ENCODE results near the gene HLA-DRA.

The HLA-DRA gene

DNA sequence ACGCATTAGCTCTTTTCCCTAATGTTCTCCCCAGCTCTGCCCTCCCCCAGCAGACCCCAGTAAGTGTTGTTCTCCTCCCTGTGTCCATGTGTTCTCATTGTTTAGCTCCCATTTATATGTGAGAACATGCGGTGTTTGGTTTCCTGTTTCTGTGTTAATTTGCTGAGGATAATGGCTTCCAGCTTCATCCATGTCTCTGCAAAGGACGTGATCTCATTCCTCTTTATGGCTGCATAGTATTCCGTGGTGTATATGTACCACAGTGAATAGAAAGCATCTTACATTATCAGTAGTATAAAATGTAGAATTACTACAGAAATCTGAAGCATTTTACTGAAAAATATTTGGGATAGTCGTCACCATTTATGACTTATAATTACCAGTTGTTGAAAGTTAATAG, 21.8 kb downstream of the HLA-DRA start:
- no peak for TF ChIP-seq MAX (IDR thresholded peaks at IDR 0.05)
- TF ChIP-seq USF1 (IDR thresholded peaks at IDR 0.05) = no peak
- no peak for TF ChIP-seq CREB1 (IDR thresholded peaks at IDR 0.05; ENCODE audit: low read depth)
- TF ChIP-seq TEAD4 (IDR thresholded peaks at IDR 0.05) = no peak
- TF ChIP-seq CEBPB (IDR thresholded peaks at IDR 0.05) = no peak
- TF ChIP-seq FOXM1 (IDR thresholded peaks at IDR 0.05; ENCODE audit: borderline replicate concordance, low read depth) = no peak
- TF ChIP-seq REST (IDR thresholded peaks at IDR 0.05; ENCODE audit: low read depth) = no peak

- peak; percentile 70 for TF ChIP-seq REST (IDR thresholded peaks at IDR 0.05; ENCODE audit: low read depth)
- no peak for TF ChIP-seq EP300 (IDR thresholded peaks at IDR 0.05; ENCODE audit: borderline replicate concordance)
Measured at GRCh38 chr6:32462609-32463008, 22.9 kb downstream of the HLA-DRA start.

DNA sequence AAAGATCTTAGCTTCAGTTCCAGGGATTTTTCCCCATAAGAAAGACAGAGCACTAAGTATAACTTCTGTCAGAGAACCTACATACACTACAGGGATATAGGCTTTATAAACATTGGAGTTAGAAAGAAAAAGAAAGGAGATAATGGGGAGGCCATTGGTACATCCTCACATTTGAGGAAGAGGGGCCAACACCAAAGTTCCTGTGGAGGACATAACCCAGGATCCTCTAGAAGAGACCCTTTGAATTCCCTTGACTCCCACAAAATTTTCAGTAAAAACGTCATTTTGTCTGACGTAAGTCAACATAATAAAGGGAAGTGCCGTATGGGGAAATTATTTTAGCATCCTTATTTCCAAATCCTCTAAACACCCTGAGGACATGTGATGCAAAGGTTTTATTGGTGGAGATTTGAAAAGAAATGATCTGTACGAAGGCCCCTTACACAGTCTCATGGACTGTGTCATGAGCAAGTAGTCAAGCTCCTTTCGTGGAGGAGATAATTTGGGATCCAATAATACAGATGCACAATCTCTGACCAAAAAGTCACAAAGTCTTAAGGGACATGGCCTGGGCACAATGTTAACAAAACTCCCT, 33.2 kb downstream of the HLA-DRA start:
- TF ChIP-seq TAF1 (IDR thresholded peaks at IDR 0.05; ENCODE audit: low read depth) (no peak), CEBPB (IDR thresholded peaks at IDR 0.05) (no peak), CREB1 (IDR thresholded peaks at IDR 0.05; ENCODE audit: low read depth) (no peak), TEAD4 (IDR thresholded peaks at IDR 0.05) (no peak), ZBTB7A (IDR thresholded peaks at IDR 0.05; ENCODE audit: low read depth) (no peak), YY1 (IDR thresholded peaks at IDR 0.05; ENCODE audit: low read depth) (no peak), MAX (IDR thresholded peaks at IDR 0.05) (no peak)

DNA sequence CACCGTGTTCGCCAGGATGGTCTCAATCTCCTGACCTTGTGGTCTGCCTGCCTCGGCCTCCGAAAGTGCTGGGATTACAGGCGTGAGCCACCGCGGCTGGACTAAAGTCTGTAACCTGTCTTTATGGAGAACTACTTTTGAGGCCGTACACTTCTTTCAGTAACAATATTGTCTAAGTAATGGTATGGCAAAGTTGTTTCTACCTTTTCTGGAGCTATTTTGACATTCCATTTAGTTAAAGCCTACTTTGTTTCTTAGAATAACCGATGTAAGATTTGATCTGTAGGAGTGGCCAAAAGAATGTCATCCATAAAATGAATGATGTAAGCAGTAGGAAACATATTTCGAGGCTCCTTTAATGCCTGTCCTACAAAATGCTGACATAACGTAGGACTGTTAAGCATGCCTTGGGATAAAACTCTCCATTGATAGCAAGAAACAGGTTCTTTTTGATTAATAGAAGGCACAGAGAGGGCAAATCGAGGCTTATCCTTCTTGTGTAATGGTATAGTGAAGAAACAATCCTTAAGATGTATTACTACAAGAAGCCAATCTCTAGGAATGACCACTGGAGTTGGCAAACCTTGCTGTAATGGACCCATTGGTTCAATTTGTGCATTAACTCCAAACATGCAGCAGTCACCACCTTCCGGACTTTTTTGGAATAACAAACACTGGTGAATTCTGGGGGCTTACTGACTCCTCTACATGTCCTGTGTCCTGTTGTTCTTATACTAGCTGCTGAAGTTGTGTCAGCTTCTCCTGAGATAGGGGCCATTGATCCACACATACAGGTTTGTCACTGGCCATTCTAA, 35.9 kb downstream of the HLA-DRA start:
- no peak for TF ChIP-seq TAF1 (IDR thresholded peaks at IDR 0.05; ENCODE audit: low read depth)
- no peak for TF ChIP-seq CREB1 (IDR thresholded peaks at IDR 0.05; ENCODE audit: low read depth)
- TF ChIP-seq USF1 (IDR thresholded peaks at IDR 0.05) = no peak

- TF ChIP-seq EP300 (IDR thresholded peaks at IDR 0.05; ENCODE audit: borderline replicate concordance) (no peak), TCF12 (IDR thresholded peaks at IDR 0.05; ENCODE audit: low read depth) (no peak), RAD21 (IDR thresholded peaks at IDR 0.05; ENCODE audit: low read depth) (no peak), TEAD4 (IDR thresholded peaks at IDR 0.05) (no peak), USF1 (IDR thresholded peaks at IDR 0.05) (no peak), FOXM1 (IDR thresholded peaks at IDR 0.05; ENCODE audit: borderline replicate concordance, low read depth) (no peak), REST (IDR thresholded peaks at IDR 0.05; ENCODE audit: low read depth) (no peak), CREB1 (IDR thresholded peaks at IDR 0.05; ENCODE audit: low read depth) (no peak)
Measured at GRCh38 chr6:32483968-32484613, 44.4 kb downstream of the HLA-DRA start.
